ENCODE results near the gene CEACAM6.

The CEACAM6 gene

GRCh38 chr19:41804336-41804735 is 49.0 kb downstream of the CEACAM6 start:
- no peak overlapping the region for H3K27ac ChIP-seq (replicated peaks; ENCODE audit: low read length)
- no peak overlapping the region for H3K18ac ChIP-seq (ENCODE audit: low read length)
- no peak overlapping the region for H4K91ac ChIP-seq (ENCODE audit: low read depth, low read length, poor library complexity)
- no peak overlapping the region for H2BK120ac ChIP-seq (ENCODE audit: low read depth, low read length)
- no peak overlapping the region for H3K4me2 ChIP-seq (ENCODE audit: insufficient read depth, low read length, poor library complexity, severe bottlenecking)
- no peak overlapping the region for H4K8ac ChIP-seq (ENCODE audit: low read depth, low read length)
- H3K9ac ChIP-seq (ENCODE audit: low read depth, low read length, poor library complexity), result no peak overlapping the region
- H2BK12ac ChIP-seq (ENCODE audit: low read length), result no peak overlapping the region
- no CpG with 5 or more reads among the region's 3 CpGs for WGBS, 2 donors (ENCODE audit: extremely low coverage in 2 of 2, insufficient read length in 2 of 2, insufficient replicate concordance in 1 of 2)
- no peak overlapping the region for H3K4me3 ChIP-seq (ENCODE audit: low read length in 2 of 2)
- no peak overlapping the region for H2AFZ ChIP-seq (ENCODE audit: low read length)
- H3K4me1 ChIP-seq (ENCODE audit: control insufficient read depth in 2 of 2, insufficient read depth in 1 of 2, low read depth in 1 of 2, low read length in 2 of 2), result peaks cover 0 to 5% of the 10 kb centered on the region in 2 donors
- H2BK5ac ChIP-seq (ENCODE audit: low read length), result no peak overlapping the region
- H3K14ac ChIP-seq (ENCODE audit: low read length), result no peak overlapping the region
- H3K9me3 ChIP-seq (replicated peaks in 1 of 2; ENCODE audit: control insufficient read depth in 2 of 2, insufficient read depth in 1 of 2, low read depth in 1 of 2, low read length in 2 of 2), result peaks cover 0 to 1% of the 10 kb centered on the region in 2 donors
- H3K27me3 ChIP-seq (ENCODE audit: control insufficient read depth in 3 of 3, insufficient read depth in 3 of 3, low read depth in 1 of 3, low read length in 3 of 3), result peaks cover 0 to 24% (median 1%) of the 10 kb centered on the region in 3 experiments
- H2AK5ac ChIP-seq (ENCODE audit: low read depth, low read length), result no peak overlapping the region
- H2BK15ac ChIP-seq (ENCODE audit: low read length), result no peak overlapping the region
- DNase-seq (ENCODE audit: low spot score), result no peak
- no peak overlapping the region for H3K23ac ChIP-seq (ENCODE audit: low read depth, low read length, poor library complexity)
- H3K79me1 ChIP-seq (ENCODE audit: low read depth, low read length), result no peaks in the 10 kb centered on the region
- no peaks in the 10 kb centered on the region for H3K36me3 ChIP-seq (replicated peaks in 1 of 2; ENCODE audit: control insufficient read depth in 2 of 2, insufficient read depth in 2 of 2, low read length in 2 of 2)
- no peak overlapping the region for H3K4ac ChIP-seq (ENCODE audit: low read length)

- H2BK120ac ChIP-seq (ENCODE audit: low read depth, low read length), result no peak overlapping the region
- H4K8ac ChIP-seq (ENCODE audit: low read depth, low read length), result no peak overlapping the region
- no peak overlapping the region for H3K9ac ChIP-seq (ENCODE audit: low read depth, low read length, poor library complexity)
- no peak overlapping the region for H2BK5ac ChIP-seq (ENCODE audit: low read length)
- DNase-seq (ENCODE audit: low spot score), result no peak
- peaks cover 0 to 18% (median 1%) of the 10 kb centered on the region in 3 experiments for H3K27me3 ChIP-seq (ENCODE audit: control insufficient read depth in 3 of 3, insufficient read depth in 3 of 3, low read depth in 1 of 3, low read length in 3 of 3)
- H2AK5ac ChIP-seq (ENCODE audit: low read depth, low read length), result no peak overlapping the region
- peaks cover 2% of the 10 kb centered on the region for H3K79me1 ChIP-seq (ENCODE audit: low read depth, low read length)
- no peak overlapping the region for H3K14ac ChIP-seq (ENCODE audit: low read length)
- no peak overlapping the region for H4K91ac ChIP-seq (ENCODE audit: low read depth, low read length, poor library complexity)
- no peak overlapping the region for H3K4me2 ChIP-seq (ENCODE audit: insufficient read depth, low read length, poor library complexity, severe bottlenecking)
- H2BK15ac ChIP-seq (ENCODE audit: low read length), result no peak overlapping the region
- peaks cover 0 to 3% of the 10 kb centered on the region in 2 donors for H3K4me1 ChIP-seq (ENCODE audit: control insufficient read depth in 2 of 2, insufficient read depth in 1 of 2, low read depth in 1 of 2, low read length in 2 of 2)
- H3K18ac ChIP-seq (ENCODE audit: low read length), result no peak overlapping the region
- no peak overlapping the region for H2AFZ ChIP-seq (ENCODE audit: low read length)
- H3K27ac ChIP-seq (replicated peaks; ENCODE audit: low read length), result no peak overlapping the region
- H3K4me3 ChIP-seq (ENCODE audit: low read length in 2 of 2), result no peak overlapping the region
- H2BK12ac ChIP-seq (ENCODE audit: low read length), result no peak overlapping the region
- no peak overlapping the region for H3K4ac ChIP-seq (ENCODE audit: low read length)
- H3K9me3 ChIP-seq (replicated peaks in 1 of 2; ENCODE audit: control insufficient read depth in 2 of 2, insufficient read depth in 1 of 2, low read depth in 1 of 2, low read length in 2 of 2), result no peaks in the 10 kb centered on the region
- H3K23ac ChIP-seq (ENCODE audit: low read depth, low read length, poor library complexity), result no peak overlapping the region
- no CpG with 5 or more reads among the region's 3 CpGs for WGBS, 2 donors (ENCODE audit: extremely low coverage in 2 of 2, insufficient read length in 2 of 2, insufficient replicate concordance in 1 of 2)
- H3K36me3 ChIP-seq (replicated peaks in 1 of 2; ENCODE audit: control insufficient read depth in 2 of 2, insufficient read depth in 2 of 2, low read length in 2 of 2), result no peaks in the 10 kb centered on the region
Observed at GRCh38 chr19:41807176-41807575, 51.8 kb downstream of the CEACAM6 start.

GRCh38 chr19:41808663-41809566 is 53.6 kb downstream of the CEACAM6 start:
- no peak for DNase-seq (ENCODE audit: low spot score)

GRCh38 chr19:41810301-41810700 is 55.0 kb downstream of the CEACAM6 start:
- Histone ChIP-seq H3K4ac (ENCODE audit: low read length) (no peak overlapping the region), H2AK5ac (ENCODE audit: low read depth, low read length) (no peak overlapping the region), H4K8ac (ENCODE audit: low read depth, low read length) (no peak overlapping the region), H3K9ac (ENCODE audit: low read depth, low read length, poor library complexity) (no peak overlapping the region), H3K9me3 (replicated peaks in 1 of 2; ENCODE audit: control insufficient read depth in 2 of 2, insufficient read depth in 1 of 2, low read depth in 1 of 2, low read length in 2 of 2) (no peaks in the 10 kb centered on the region), H3K23ac (ENCODE audit: low read depth, low read length, poor library complexity) (no peak overlapping the region), H4K91ac (ENCODE audit: low read depth, low read length, poor library complexity) (no peak overlapping the region), H3K14ac (ENCODE audit: low read length) (no peak overlapping the region), H3K79me1 (ENCODE audit: low read depth, low read length) (peaks cover 2% of the 10 kb centered on the region), H2BK5ac (ENCODE audit: low read length) (no peak overlapping the region), H3K4me1 (ENCODE audit: control insufficient read depth in 2 of 2, insufficient read depth in 1 of 2, low read depth in 1 of 2, low read length in 2 of 2) (no peaks in the 10 kb centered on the region), H2BK120ac (ENCODE audit: low read depth, low read length) (no peak overlapping the region), H3K4me3 (ENCODE audit: low read length in 2 of 2) (no peak overlapping the region), H2AFZ (ENCODE audit: low read length) (no peak overlapping the region), H3K36me3 (replicated peaks in 1 of 2; ENCODE audit: control insufficient read depth in 2 of 2, insufficient read depth in 2 of 2, low read length in 2 of 2) (no peaks in the 10 kb centered on the region), H3K4me2 (ENCODE audit: insufficient read depth, low read length, poor library complexity, severe bottlenecking) (no peak overlapping the region), H3K27me3 (ENCODE audit: control insufficient read depth in 3 of 3, insufficient read depth in 3 of 3, low read depth in 1 of 3, low read length in 3 of 3) (peaks cover 0 to 12% (median 1%) of the 10 kb centered on the region in 3 experiments), H2BK15ac (ENCODE audit: low read length) (no peak overlapping the region), H3K27ac (replicated peaks; ENCODE audit: low read length) (no peak overlapping the region), H2BK12ac (ENCODE audit: low read length) (no peak overlapping the region), H3K18ac (ENCODE audit: low read length) (peak overlapping the region; percentile 35)
- WGBS, 2 donors (ENCODE audit: extremely low coverage in 2 of 2, insufficient read length in 2 of 2, insufficient replicate concordance in 1 of 2), result no CpG with 5 or more reads among the region's 4 CpGs
- no peak for DNase-seq (ENCODE audit: low spot score)

More at GRCh38 chr19:41808663-41809566, 53.6 kb downstream of the CEACAM6 start:
- no peaks in the 10 kb centered on the region for H3K4me1 ChIP-seq (ENCODE audit: control insufficient read depth in 2 of 2, insufficient read depth in 1 of 2, low read depth in 1 of 2, low read length in 2 of 2)
- H3K4me3 ChIP-seq (ENCODE audit: low read length in 2 of 2), result no peak overlapping the region
- no peak overlapping the region for H2BK5ac ChIP-seq (ENCODE audit: low read length)
- H3K4ac ChIP-seq (ENCODE audit: low read length), result no peak overlapping the region
- no peaks in the 10 kb centered on the region for H3K9me3 ChIP-seq (replicated peaks in 1 of 2; ENCODE audit: control insufficient read depth in 2 of 2, insufficient read depth in 1 of 2, low read depth in 1 of 2, low read length in 2 of 2)
- H4K8ac ChIP-seq (ENCODE audit: low read depth, low read length), result no peak overlapping the region
- no CpG with 5 or more reads among the region's 16 CpGs for WGBS, 2 donors (ENCODE audit: extremely low coverage in 2 of 2, insufficient read length in 2 of 2, insufficient replicate concordance in 1 of 2)
- H2AFZ ChIP-seq (ENCODE audit: low read length), result no peak overlapping the region
- no peak overlapping the region for H3K23ac ChIP-seq (ENCODE audit: low read depth, low read length, poor library complexity)
- H3K27me3 ChIP-seq (ENCODE audit: control insufficient read depth in 3 of 3, insufficient read depth in 3 of 3, low read depth in 1 of 3, low read length in 3 of 3), result peaks cover 0 to 11% (median 1%) of the 10 kb centered on the region in 3 experiments
- no peak overlapping the region for H2AK5ac ChIP-seq (ENCODE audit: low read depth, low read length)
- H3K4me2 ChIP-seq (ENCODE audit: insufficient read depth, low read length, poor library complexity, severe bottlenecking), result no peak overlapping the region
- no peak overlapping the region for H2BK12ac ChIP-seq (ENCODE audit: low read length)
- H3K18ac ChIP-seq (ENCODE audit: low read length), result peak overlapping the region; percentile 48
- H3K14ac ChIP-seq (ENCODE audit: low read length), result no peak overlapping the region
- no peaks in the 10 kb centered on the region for H3K36me3 ChIP-seq (replicated peaks in 1 of 2; ENCODE audit: control insufficient read depth in 2 of 2, insufficient read depth in 2 of 2, low read length in 2 of 2)
- H3K79me1 ChIP-seq (ENCODE audit: low read depth, low read length), result peaks cover 2% of the 10 kb centered on the region
- H3K27ac ChIP-seq (replicated peaks; ENCODE audit: low read length), result no peak overlapping the region
- no peak overlapping the region for H3K9ac ChIP-seq (ENCODE audit: low read depth, low read length, poor library complexity)
- no peak overlapping the region for H2BK120ac ChIP-seq (ENCODE audit: low read depth, low read length)
- no peak overlapping the region for H2BK15ac ChIP-seq (ENCODE audit: low read length)
- H4K91ac ChIP-seq (ENCODE audit: low read depth, low read length, poor library complexity), result no peak overlapping the region
